Neural crest cell (in vitro differentiated cells): ENCODE data around the gene VTN. TPM values are rescaled to one million over a fixed set of nuclear protein-coding genes. Genes with fewer than 3 reads are reported as not detected.

Source experiments
- DNase-seq: peaks from one replicate; pipeline ENCODE4 v3.0.0; 2021; ENCODE audit warnings: low read depth, mixed read lengths, low spot score
- H3K27ac Mint-ChIP-seq: one replicate; pipeline ENCODE4 v1.8.0; 2021; ENCODE audit warnings: mild to moderate bottlenecking, mixed read lengths; ENCODE audit not compliant: unreplicated experiment
- H3K27me3 Mint-ChIP-seq: 2 replicates; pipeline ENCODE4 v1.8.0; 2021; ENCODE audit warnings: low read depth, mild to moderate bottlenecking, mixed read lengths
- H3K36me3 Mint-ChIP-seq: 2 replicates; pipeline ENCODE4 v1.8.0; 2021; ENCODE audit warnings: low read depth, mild to moderate bottlenecking, mixed read lengths
- H3K4me1 Mint-ChIP-seq: 2 replicates; pipeline ENCODE4 v1.8.0; 2021; ENCODE audit warnings: mixed read lengths
- H3K4me3 Mint-ChIP-seq: one replicate; pipeline ENCODE4 v1.8.0; 2021; ENCODE audit warnings: mild to moderate bottlenecking, mixed read lengths
- H3K9me3 Mint-ChIP-seq: 2 replicates; pipeline ENCODE4 v1.8.0; 2021; ENCODE audit warnings: mixed read lengths
- CTCF ChIP-seq: fragments of 200-600 bp; sonication (generic); conservative IDR thresholded peaks from 2 replicates; pipeline ENCODE4 v1.5.0; 2021; ENCODE audit warnings: antibody characterized with exemption, mild to moderate bottlenecking
- total RNA-seq: library from RNA; stranded (reverse); gene quantifications from 2 replicates; pipeline ENCODE4 v1.2.1, GENCODE V29; 2021

Gene VTN
- total RNA-seq, 1 donor from 2014 or later = 0.40 TPM

GRCh38 chr17:28404461-28404811, 34.3 kb upstream of the VTN start:
- peaks cover 23% of the 10 kb centered on the region for H3K27me3 Mint-ChIP-seq
- TF ChIP-seq CTCF = no peak
- no peak for DNase-seq
- peaks cover 20% of the 10 kb centered on the region for H3K4me1 Mint-ChIP-seq
- H3K27ac Mint-ChIP-seq = no peak overlapping the region
- H3K9me3 Mint-ChIP-seq = no peaks in the 10 kb centered on the region
- H3K4me3 Mint-ChIP-seq = peak overlapping the region; percentile 94
- H3K36me3 Mint-ChIP-seq = peaks cover 2% of the 10 kb centered on the region

- Mint-ChIP-seq H3K4me3 (peak overlapping the region; percentile 94), H3K4me1 (peaks cover 20% of the 10 kb centered on the region), H3K36me3 (peaks cover 2% of the 10 kb centered on the region), H3K9me3 (no peaks in the 10 kb centered on the region), H3K27me3 (peaks cover 22% of the 10 kb centered on the region), H3K27ac (no peak overlapping the region)
- DNase-seq = no peak
- TF ChIP-seq CTCF = no peak
Observed at GRCh38 chr17:28404007-28404406, 33.9 kb upstream of the VTN start.

GRCh38 chr17:28402844-28403243, 32.7 kb upstream of the VTN start:
- Mint-ChIP-seq H3K27me3 (peaks cover 15% of the 10 kb centered on the region), H3K4me3 (peak overlapping the region; percentile 18), H3K9me3 (no peaks in the 10 kb centered on the region), H3K27ac (no peak overlapping the region), H3K4me1 (peaks cover 30% of the 10 kb centered on the region), H3K36me3 (peaks cover 2% of the 10 kb centered on the region)
- TF ChIP-seq CTCF = no peak
- DNase-seq = no peak

- H3K4me1 Mint-ChIP-seq = peaks cover 31% of the 10 kb centered on the region
- no peaks in the 10 kb centered on the region for H3K9me3 Mint-ChIP-seq
- no peak for TF ChIP-seq CTCF
- H3K27ac Mint-ChIP-seq = no peak overlapping the region
- H3K36me3 Mint-ChIP-seq = peaks cover 2% of the 10 kb centered on the region
- DNase-seq = no peak
- H3K27me3 Mint-ChIP-seq = peaks cover 15% of the 10 kb centered on the region
- H3K4me3 Mint-ChIP-seq = peak overlapping the region; percentile 18
Observed at GRCh38 chr17:28402224-28402630, 32.1 kb upstream of the VTN start.

GRCh38 chr17:28399808-28400207, 29.7 kb upstream of the VTN start:
- Mint-ChIP-seq H3K4me3 (no peak overlapping the region), H3K9me3 (no peaks in the 10 kb centered on the region), H3K27ac (no peak overlapping the region), H3K4me1 (peaks cover 21% of the 10 kb centered on the region), H3K36me3 (peaks cover 2% of the 10 kb centered on the region), H3K27me3 (peaks cover 3% of the 10 kb centered on the region)
- DNase-seq = no peak
- no peak for TF ChIP-seq CTCF
